GM10266 (cell line): Measurements from ENCODE around the gene FOXA1.

Experiments
- DNase-seq: peaks from one replicate; pipeline ENCODE4 v3.0.0; 2012; ENCODE audit errors: extremely low spot score
- TF ChIP-seq, protein P1 (sequence below): IDR thresholded peaks from 2 replicates; pipeline ENCODE4 v1.5.1; 2012; ENCODE audit warnings: mild to moderate bottlenecking, low read depth; ENCODE audit not compliant: control insufficient read depth, insufficient read depth; ENCODE audit errors: missing control alignments

Gene FOXA1

DNA sequence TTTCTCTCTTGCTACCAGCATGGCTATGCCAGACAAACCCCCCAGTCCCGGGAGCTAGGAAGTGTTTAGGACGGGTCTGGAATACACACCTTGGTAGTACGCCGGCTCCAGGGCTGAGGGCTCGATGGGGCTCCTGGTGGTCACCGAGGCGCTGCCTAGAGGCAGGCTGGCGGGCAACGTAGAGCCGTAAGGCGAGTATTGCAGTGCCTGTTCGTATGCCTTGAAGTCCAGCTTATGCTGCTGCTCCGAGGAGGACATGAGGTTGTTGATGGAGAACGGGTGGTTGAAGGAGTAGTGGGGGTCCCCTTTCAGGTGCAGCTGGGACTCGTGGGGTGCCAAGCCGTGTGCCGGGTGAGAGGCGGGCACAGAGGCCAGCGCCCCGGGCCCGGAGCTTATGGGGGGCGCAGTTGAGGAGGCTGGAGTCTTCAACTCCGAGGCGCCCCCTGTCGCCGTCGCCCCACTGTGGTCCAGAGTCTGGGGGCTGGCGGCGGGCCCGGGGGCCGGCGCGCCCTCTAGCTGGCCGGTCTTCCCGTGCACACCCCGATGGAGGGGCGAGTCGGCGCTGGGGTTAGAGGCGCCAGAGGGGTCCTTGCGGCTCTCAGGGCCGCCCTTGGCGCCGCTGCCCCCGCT is 3.6 kb downstream of the FOXA1 start:
- peak; percentile 17 for DNase-seq
- TF ChIP-seq, protein P1, sequence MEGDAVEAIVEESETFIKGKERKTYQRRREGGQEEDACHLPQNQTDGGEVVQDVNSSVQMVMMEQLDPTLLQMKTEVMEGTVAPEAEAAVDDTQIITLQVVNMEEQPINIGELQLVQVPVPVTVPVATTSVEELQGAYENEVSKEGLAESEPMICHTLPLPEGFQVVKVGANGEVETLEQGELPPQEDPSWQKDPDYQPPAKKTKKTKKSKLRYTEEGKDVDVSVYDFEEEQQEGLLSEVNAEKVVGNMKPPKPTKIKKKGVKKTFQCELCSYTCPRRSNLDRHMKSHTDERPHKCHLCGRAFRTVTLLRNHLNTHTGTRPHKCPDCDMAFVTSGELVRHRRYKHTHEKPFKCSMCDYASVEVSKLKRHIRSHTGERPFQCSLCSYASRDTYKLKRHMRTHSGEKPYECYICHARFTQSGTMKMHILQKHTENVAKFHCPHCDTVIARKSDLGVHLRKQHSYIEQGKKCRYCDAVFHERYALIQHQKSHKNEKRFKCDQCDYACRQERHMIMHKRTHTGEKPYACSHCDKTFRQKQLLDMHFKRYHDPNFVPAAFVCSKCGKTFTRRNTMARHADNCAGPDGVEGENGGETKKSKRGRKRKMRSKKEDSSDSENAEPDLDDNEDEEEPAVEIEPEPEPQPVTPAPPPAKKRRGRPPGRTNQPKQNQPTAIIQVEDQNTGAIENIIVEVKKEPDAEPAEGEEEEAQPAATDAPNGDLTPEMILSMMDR: no peak

DNA sequence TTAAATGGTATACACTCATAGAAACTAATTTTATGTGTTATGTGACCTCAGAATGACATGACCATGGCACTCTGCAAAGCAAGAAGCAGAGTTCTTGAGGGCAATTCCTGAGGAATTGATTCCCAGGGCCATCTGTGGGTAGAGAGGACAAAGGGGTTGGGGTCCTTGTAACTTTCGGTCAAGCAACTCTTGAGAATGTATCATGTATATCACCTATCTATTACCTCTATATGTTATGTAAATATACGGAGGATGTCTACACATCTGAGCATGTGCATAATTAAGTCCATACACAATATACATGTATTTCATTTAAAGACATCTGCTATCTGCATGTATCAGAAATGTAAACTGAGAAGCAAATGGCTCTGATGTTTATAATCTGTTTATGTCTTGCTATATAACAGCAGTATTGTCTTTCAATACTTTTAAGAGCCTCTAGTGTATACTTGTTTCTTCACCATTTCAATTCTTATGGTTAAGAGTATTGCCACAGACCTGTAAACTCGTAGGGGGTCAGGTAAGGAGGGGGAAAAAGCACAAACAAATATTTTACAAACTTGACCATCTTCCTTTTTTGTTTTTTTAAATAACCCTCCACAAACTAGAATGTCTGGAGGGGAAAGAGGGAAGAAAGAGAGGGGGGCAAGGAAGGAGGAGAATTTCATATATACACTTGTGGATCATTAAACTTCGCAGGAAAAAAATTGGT is 4.5 kb downstream of the FOXA1 start:
- TF ChIP-seq, protein P1: no peak
- peak; percentile 15 for DNase-seq

DNA sequence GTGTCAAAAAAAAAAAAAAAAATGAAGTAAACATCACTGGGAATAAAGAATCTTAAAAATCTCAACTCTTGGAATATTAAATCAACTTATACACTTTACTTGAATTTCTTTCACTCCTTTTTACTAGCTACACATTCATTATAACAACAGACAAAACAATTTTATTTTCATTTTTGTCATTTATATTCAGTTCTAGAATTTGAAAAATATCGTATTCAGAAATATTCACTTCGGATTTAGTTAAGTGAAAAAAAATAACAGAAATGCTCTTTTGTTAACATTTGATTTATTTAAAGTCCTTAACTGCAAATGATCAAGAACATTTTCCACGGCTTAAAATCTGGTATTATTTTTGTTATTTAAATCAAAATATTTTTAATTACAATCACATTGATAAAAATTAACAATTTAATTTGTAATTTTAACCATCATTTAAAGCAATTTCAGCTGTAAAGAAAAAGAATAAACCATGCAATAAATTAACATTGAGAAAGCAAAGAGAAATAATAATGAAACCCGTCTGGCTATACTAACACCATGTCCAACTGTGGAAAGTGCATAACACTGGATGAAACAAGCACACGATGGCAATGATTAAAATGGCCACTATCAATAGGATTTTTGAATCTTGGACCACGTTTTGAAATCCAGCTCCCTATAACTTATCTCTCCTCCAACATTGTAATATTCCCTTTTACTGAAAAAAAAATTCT is 5.2 kb downstream of the FOXA1 start:
- no peak for DNase-seq
- TF ChIP-seq, protein P1: no peak

DNA sequence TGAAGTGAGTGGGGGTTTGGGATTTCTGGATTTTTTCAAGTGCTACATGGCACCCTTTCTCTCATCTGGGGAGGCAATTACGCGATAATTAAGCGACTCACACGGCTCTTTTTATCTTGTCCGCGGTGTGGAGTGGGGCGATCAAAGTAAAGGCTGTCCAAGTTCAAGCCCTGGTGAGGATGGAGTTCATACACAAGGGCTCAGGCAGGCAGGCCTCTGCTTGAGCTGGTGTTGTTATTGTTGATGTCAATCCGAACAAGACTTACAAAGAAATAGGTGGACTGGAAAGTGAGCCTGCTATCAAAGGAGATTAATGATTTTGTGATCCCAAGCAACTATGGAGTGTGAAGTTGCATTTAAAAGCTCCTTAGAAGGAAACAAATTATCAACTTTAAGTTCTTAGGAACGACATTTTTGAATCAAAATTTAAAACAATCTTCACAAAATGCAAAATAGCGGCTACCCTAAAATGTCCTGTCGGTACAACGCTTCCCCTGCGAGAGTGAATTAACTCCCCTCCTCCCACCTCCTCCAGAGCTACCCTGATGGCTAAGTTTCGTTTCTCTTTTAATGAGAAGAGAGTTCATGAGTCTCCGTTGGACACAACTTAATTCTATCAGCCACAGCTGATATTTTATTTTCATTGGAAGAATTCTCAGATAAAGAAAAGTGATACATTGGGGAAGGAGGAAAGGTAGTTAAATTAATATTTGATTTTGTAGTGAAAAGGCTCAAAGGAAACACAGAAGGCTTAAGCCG is 5.9 kb downstream of the FOXA1 start:
- TF ChIP-seq, protein P1: no peak
- DNase-seq: peak; percentile 20

DNA sequence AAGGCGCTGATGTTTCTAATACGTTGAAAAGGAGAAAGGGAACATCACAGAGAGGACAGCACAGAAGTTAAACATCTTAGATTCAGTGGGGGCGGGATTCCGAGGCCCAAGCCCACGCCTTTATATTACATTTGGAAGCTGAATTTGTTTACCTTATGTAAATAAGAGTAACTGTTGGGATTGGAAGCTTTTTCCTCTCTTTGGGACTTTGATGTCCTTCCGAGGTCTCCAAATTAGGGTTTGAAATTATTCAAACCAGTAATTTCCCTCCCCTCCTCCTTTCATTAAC is 6.4 kb downstream of the FOXA1 start:
- DNase-seq: no peak
- TF ChIP-seq, protein P1: no peak

DNA sequence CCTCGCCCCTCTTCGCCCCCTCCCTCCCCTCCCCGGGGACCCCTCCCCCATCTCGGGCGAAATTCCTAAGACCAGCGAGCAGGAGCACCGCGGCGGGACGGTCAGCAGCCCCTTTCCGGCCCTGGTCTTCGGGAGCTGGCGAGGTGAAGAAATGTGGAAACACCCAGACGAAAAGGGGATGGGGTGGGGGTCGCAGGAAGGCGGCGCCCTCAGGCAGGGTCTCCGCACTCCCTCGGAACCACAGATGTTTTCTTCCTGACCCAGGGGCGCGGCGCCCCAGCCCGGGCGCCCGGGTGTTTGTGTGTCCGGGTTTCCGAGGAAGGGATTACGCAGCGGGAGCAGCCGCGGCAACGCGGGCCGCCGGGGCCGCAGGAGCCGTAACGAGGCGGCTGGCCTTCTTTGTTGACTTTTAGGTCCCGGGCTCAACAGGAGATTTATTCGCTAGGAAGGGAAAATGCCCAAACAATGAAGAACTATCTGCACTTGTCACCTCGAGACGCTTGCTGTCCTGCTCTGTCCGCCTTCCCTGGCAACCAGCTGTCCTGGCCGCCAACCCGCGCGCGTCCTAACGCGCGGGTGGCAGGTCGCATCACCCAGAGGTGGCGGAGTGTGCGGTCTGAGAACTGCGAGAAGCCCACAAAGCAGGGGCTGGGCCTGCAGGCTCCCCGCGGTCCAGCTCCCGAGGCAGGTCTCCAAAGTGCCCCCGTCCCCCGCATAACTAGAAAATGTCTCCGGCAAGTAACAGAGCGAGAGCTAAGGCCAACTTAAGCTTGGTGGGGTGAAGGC is 7.0 kb downstream of the FOXA1 start:
- DNase-seq: peak; percentile 6
- TF ChIP-seq, protein P1: no peak
